Neural cell (in vitro differentiated cells): ENCODE results near the gene RHAG.

ENCODE experiments used
- EP300 ChIP-seq: fragments of 450-650 bp; conservative IDR thresholded peaks from 2 replicates; pipeline ENCODE4 v1.6.1; 2014; ENCODE audit warnings: antibody characterized with exemption, mild to moderate bottlenecking, moderate library complexity; ENCODE audit not compliant: poor library complexity, severe bottlenecking
- EZH2 ChIP-seq: fragments of 200-600, 300-800 bp; shearing (Covaris generic), sonication (generic); IDR thresholded peaks from 2 replicates; pipeline ENCODE4 v1.6.1; 2014; ENCODE audit warnings: antibody characterized with exemption, low read length, borderline replicate concordance, mild to moderate bottlenecking; ENCODE audit not compliant: insufficient read depth, poor library complexity, severe bottlenecking
- POLR2AphosphoS5 ChIP-seq: IDR thresholded peaks from 2 replicates; pipeline ENCODE4 v1.6.1; 2012
- RAD21 ChIP-seq: fragments of 450-650 bp; conservative IDR thresholded peaks from 2 replicates; pipeline ENCODE4 v1.6.1; 2014; ENCODE audit warnings: antibody characterized with exemption, mild to moderate bottlenecking, moderate library complexity
- REST ChIP-seq: IDR thresholded peaks from 2 replicates; pipeline ENCODE4 v1.6.1; 2012; ENCODE audit warnings: borderline replicate concordance
- SMC3 ChIP-seq: fragments of 450-650 bp; conservative IDR thresholded peaks from 2 replicates; pipeline ENCODE4 v1.6.1; 2014; ENCODE audit warnings: antibody characterized with exemption, mild to moderate bottlenecking, moderate library complexity; ENCODE audit not compliant: poor library complexity
- TF ChIP-seq, protein P1 (sequence below): fragments of 450-650 bp; IDR thresholded peaks from 2 replicates; pipeline ENCODE4 v1.5.1; 2014; ENCODE audit warnings: antibody characterized with exemption, mild to moderate bottlenecking, moderate library complexity; ENCODE audit not compliant: poor library complexity, severe bottlenecking

- TF ChIP-seq EP300 = no peak
- no peak for TF ChIP-seq POLR2AphosphoS5
- no peak for TF ChIP-seq RAD21
- TF ChIP-seq, protein P1, sequence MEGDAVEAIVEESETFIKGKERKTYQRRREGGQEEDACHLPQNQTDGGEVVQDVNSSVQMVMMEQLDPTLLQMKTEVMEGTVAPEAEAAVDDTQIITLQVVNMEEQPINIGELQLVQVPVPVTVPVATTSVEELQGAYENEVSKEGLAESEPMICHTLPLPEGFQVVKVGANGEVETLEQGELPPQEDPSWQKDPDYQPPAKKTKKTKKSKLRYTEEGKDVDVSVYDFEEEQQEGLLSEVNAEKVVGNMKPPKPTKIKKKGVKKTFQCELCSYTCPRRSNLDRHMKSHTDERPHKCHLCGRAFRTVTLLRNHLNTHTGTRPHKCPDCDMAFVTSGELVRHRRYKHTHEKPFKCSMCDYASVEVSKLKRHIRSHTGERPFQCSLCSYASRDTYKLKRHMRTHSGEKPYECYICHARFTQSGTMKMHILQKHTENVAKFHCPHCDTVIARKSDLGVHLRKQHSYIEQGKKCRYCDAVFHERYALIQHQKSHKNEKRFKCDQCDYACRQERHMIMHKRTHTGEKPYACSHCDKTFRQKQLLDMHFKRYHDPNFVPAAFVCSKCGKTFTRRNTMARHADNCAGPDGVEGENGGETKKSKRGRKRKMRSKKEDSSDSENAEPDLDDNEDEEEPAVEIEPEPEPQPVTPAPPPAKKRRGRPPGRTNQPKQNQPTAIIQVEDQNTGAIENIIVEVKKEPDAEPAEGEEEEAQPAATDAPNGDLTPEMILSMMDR = no peak
- no peak for TF ChIP-seq REST
- no peak for TF ChIP-seq SMC3
- TF ChIP-seq EZH2 = no peak
These were observed 13.3 kb upstream of the RHAG start for GRCh38 chr6:49649988-49650387.
